OCI-LY7 (cell line): Measurements from ENCODE around the gene TMIE.

Source experiments
- EZH2phosphoT487 ChIP-seq: fragments of 200-600 bp; sonication (generic); IDR thresholded peaks from 2 replicates; pipeline ENCODE4 v1.6.1; 2018; ENCODE audit warnings: low read depth, borderline replicate concordance, mild to moderate bottlenecking, mixed run types, antibody characterized with exemption, low read length, moderate library complexity, mixed read lengths
- TF ChIP-seq, protein P1 (sequence below): fragments of 200-600 bp; sonication (generic); conservative IDR thresholded peaks from 2 replicates; pipeline ENCODE4 v1.5.1; 2014; ENCODE audit warnings: mild to moderate bottlenecking, antibody characterized with exemption, low read length, moderate library complexity, mixed read lengths

DNA sequence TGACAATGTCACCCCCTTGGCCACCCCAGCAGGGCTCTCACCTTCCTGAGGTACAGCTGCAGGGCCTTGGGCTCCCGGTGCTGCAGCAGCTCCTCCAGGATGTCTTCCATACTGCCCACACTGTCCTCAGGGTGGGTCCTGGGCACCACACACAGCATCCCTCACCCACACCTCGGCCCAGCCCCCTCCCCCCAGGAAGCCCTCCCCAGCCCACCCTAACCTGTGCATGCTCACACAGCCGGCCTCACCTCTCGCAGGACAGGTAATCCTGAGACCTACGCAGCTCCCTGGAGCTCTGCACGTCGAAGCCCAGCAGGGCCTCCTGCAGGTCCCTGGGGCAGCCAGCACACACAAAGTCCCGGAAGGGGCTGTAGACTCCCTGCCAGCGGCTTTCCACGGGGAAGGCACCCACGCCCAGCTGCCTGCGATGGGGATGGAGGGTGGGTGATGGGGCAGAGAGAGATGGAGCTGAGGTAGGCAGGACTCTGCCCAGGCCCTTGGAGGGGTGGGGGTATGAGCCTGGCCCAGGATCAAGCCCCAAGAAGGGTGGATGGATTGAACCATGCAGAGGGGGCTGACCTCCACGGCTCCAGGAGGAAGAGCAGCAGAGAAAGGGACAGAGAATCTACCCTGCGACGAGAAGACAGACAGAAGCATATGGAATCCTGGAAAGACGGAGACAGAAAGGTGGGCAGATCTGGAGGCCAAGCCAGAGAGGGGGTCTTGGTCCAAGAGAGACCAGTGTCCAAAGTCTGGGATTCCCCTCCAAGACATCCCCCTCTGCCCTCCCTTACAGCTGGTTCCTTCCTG lies 24.4 kb upstream of the TMIE start:
- TF ChIP-seq, protein P1, sequence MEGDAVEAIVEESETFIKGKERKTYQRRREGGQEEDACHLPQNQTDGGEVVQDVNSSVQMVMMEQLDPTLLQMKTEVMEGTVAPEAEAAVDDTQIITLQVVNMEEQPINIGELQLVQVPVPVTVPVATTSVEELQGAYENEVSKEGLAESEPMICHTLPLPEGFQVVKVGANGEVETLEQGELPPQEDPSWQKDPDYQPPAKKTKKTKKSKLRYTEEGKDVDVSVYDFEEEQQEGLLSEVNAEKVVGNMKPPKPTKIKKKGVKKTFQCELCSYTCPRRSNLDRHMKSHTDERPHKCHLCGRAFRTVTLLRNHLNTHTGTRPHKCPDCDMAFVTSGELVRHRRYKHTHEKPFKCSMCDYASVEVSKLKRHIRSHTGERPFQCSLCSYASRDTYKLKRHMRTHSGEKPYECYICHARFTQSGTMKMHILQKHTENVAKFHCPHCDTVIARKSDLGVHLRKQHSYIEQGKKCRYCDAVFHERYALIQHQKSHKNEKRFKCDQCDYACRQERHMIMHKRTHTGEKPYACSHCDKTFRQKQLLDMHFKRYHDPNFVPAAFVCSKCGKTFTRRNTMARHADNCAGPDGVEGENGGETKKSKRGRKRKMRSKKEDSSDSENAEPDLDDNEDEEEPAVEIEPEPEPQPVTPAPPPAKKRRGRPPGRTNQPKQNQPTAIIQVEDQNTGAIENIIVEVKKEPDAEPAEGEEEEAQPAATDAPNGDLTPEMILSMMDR, result no peak
- TF ChIP-seq EZH2phosphoT487, result no peak
